Midbrain (tissue), 1 donor: ENCODE results near the gene COMMD7.

ENCODE experiments used
- DNase-seq: peaks from one replicate; lab custom pipeline; 2025; lab: John Stamatoyannopoulos, UW

Gene COMMD7

DNA sequence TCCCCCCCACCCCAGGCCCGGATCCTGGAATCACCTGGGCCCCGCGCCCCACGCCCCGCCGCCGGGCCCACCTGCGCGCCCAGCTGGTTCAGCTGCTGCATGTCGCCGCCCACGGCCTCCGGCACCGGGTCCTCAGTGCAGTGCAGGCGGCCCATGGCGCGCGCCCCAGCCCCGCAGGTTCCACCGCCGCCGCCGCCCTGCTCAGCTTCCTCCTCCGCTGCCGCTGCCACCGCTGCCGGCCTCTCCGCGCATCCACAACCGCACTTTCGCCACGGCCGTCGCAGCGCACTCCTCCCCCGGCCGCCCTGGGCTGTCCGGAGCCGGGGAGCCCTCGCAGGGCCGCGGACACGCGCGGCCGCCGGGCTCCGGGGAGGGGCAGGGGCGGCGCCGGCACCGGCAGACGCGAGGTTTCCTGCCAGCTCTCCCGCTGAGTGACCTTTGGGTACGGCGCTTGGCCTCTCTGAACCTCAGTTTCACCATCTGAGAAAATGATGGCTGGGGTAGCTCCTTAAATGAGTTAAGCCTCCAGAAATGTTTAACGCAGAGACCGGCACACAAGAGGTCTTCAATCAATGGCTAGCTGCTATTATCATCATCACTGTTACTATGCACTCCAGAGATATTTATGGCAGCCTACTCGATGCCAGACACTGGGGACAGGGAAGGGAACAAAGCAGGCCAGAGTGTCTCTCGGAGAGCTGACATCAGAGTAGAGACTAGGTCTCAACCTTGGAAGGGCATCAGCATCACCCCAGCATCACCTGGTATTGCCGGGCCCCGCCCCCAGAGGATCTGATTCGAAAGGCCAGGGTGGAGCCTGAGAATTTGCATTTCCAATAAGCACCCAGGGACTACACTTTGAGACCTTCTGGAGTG, at the start of gene COMMD7:
Gene COMMD7 (minus strand): TSS at position 231 of the 876 bp plus-strand sequence. CDS start 76 bp downstream, at position 155.
- DNase-seq = peak; percentile 49

DNA sequence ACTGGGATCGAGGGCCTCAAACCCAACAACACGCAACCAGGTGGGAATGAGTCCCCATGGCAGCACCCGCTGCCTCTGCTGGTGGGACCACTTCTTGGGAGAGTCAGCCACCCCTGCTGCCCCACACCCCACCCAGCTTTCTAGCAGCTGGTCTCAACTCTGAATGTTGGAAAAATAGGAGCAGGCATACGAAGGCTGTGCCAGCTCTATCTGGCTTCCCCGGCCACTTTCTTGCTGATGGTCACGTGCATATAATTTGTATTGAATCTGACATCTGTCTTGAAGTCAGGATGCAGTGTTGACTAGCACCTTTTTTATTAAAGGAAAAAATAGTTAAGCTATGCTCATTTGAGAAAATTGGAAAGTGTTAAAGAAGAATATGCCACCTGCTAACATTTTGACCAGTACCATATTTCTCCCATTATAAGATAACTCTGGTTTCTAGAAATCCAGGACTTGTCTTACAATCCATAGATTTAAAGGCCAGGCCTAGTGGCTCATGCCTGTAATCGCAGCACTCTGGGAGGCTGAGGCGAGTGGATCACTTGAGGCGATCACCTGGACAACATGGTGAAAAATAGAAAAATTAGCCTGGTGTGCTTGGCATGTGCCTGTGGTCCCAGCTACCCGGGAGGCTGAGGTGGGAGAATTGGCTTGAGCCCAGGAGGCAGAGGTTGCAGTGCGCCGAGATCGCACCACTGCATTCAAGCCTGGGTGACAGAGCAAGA, 49.6 kb upstream of the COMMD7 start:
- no peak for DNase-seq

DNA sequence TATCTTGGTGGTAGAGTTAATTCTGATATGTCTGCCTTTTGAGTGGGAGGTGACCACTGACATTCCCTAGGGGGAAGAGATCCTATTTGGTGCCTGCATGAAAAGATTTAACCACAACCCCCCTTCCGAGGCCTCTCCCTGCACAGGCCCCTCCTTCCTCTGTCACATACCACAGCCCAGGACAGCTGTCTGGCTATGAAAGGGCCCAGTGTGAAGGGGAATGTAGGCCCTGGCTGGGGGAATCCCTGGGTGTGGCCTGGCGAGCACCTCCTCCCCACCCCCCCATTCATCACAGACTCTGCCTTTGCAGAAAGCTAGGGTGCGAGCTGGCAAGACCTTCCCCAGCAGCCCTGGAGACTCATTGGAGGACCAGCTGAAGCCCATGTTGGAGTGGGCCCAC, 49.0 kb upstream of the COMMD7 start:
- DNase-seq = no peak

DNA sequence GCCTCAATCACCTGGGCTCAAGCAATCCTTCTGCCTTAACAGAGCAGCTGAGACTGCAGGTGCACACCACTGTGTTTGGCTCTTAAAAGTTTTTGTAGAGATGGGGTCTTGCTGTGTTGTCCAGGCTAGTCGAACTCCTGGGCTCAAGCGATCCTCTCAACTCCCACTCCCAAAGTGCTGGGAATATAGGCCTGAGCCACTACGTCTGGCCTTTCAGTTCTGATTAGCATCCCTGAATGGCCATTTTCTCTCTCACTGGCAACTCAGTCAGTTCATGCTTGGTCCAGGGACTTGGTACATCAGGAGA, 47.4 kb upstream of the COMMD7 start:
- no peak for DNase-seq

DNA sequence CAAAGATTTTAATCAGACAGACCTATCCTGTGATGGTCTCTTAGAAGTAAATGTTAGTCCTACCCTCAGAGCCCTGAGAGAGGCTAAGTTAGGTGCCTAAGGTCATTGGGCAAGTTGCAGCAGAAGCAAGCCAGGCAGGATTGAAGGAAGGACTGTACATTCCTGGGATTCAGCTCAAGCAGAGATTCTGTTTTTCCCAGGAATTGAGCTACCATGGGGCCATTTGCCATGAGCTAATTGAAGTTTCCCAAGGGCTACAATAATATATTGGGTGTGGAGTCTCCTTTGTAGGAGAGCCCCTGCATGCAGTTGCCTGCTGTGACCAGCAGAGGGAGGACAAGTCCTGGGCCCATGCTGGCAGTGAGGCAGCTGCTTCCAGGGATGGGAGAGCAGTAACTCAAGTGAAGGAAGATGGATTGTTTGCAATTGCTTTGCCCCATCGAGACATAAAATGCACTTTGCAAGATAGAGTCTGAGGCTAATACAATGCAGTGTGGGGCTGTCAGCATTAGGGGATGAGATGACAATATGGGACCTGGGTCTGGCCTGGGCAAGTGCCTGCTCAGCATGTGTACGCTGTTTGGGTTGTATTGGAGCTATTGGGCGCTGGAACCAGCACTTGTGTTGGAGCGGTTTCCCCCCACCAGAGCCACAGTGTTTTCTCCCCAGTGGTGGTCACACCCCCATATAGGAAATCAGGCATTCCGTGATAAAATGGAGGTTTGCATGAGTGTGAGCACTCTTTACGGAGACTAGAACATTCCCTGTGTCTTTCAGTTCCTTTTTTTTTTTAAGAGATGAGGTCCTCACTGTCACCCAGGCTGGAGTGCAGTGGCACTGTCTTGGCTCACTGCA, 46.9 kb upstream of the COMMD7 start:
- peak; percentile 83 for DNase-seq

DNA sequence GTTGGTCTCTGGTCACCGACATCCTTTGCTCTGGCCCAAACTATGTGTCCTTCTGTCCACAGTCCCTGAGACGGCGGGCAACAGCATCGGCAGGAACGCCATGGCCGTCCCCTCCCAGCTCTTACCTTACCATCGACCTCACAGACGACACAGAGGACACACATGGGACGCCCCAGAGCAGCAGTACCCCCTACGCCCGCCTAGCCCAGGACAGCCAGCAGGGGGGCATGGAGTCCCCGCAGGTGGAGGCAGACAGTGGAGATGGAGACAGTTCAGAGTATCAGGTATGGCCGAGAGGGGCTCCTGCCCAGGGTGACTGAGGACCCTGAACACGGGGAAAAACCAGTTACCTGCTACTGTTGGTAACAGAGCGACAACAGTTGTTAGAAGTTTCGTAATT, 43.9 kb upstream of the COMMD7 start:
- DNase-seq = no peak

DNA sequence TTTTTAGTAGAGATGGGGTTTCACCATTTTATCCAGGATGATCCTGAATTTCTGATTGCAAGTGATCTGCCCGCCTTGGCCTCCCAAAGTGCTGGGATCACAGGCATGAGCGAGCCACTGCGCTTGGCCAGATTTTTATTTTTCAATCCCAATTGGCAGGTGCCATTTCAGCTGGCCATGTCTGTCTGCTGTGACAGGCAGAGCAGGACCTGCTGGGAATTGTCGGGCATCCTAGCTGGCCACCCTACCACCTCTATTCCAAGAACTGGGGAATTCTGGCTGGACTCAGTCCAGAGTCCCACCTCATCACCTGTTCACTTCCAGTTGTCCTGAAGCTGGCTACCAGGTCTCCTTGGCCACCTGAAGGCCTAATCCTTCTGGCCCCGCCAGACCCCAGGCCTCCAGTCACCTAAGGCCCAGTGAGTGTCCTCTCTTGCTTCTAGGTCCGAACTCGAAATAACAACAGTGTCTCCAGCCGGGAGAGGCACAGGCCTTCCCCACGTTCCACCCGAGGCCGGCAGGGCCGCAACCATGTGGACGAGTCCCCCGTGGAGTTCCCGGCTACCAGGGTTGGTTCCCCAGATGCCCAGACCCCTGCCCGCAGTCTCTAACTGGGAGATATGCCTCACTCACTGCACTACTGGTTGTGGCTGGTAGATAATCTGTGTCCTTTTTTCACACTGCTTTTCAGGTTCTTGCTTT, 42.9 kb upstream of the COMMD7 start:
- DNase-seq = no peak

DNA sequence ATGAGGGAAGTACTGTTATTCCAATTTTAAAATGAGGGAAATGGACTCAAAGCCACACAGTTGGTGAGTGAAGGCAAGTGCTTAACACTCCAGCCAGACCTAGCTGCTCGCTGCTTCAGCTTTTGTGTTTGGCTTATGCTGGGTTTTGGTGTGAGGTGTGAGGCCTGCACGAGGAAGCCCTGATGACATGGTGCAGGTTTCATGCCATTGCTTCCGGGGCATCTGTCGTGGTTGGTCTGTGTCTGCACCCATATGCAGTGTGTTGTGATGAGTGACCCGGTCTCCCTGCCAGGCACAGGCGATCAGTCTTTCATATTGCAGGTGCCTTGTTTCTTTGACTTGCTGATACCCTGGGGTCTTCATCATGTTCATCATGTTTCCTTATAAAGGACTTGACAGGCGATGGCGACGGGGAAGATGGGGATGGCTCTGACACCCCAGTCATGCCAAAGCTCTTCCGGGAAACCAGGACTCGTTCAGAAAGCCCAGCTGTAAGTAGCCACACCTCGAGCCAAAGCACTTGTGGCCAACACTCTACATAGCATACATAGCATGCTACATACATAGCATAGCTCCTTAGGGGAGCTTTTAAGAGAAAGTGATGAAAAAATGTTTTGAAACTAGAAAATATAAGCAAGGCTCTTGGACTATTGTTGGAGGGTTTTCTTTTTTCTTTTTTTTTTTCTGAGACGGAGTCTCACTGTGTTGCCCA, 41.3 kb upstream of the COMMD7 start:
- no peak for DNase-seq

DNA sequence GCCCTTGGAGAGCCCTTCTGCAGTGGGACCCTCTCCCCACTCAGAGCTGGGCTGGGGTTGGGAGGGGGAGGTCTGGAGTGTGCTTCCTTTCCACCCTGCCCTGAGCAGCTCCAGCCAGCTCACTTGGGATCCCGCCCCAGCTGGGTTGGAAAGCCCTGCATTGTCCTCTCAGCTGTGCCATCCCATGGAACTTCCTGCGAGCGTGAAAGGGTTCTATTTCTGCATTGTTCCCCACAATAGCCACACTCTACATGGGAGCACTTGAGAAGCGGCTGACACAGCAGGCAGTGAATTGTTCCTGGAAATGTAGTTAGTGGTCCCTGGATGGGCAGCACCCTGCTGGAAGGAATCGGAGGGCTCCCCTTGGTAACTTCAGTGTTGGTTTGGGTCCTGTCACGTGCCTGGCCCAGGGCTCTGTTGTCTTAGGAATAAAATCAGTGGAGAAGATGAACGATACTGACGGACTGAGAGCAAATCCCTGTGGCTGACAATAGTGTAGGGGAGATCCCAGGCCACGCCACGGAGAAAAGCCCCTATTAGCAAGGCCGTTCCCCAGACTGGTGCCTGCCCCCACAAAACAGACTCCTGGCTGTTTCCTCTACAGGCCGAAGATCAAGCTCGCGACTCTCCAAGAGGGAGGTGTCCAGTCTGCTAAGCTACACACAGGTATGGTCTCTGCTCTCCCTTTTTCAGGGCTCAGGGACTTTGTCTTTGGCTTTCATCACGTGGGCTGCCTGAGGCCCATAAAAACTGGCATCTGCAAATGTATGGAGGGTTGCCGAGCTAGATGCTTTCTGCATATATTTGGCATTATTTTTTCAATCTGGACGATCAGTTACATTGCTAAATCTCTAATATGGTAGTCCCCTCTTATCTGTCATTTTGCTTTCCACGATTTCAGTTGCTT, 37.7 kb upstream of the COMMD7 start:
- peak; percentile 74 for DNase-seq

DNA sequence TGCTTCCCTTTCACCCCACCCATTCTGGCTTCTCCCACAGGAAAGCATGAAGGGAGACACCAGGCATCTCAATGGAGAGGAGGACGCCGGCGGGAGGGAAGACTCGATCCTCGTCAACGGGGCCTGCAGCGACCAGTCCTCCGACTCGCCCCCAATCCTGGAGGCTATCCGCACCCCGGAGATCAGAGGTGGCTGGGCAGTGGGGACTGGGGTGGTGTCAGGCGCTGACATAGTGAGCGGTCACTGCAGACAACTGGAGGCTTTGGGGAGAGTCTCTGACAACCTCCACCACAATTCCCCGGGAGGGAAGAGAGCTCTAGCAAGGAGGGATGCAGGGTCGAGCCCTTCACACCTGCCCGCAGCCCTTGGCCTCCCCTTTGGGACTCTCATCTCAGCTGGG, 37.0 kb upstream of the COMMD7 start:
- no peak for DNase-seq

DNA sequence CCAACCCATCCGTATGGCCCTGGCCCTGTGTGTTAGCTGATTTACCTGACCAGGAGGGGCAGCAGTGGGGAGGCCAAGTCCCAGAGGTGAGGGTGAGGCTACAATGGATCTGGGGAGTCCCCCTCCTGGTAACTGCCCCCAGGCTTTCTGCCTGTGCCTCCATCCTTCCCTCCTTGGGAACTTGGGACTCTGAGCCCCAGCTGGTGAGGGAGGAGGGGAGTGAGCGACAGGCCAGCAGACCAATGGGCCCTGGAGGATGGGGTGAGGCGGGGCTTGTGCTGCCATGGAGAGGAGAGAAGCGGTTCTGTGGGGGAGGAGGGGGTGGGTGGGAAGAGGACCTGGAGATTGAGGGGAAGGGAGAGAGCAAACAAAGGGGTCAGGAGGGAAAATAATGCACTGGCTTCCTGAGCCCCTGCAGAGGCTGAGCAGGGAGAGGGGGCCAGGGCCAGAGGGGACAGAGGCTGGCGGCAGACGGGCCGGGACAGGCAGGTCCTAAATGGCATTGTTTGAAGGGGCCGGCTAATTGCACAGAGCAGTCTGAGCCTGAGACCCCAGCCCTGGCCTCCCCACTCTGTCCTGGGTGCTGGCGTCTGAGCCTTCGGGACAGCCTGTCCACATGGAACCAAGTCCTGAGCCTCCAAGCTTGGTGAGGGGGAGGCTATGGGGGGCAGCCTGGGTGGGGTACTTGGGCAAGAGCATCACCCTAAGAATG, 36.4 kb upstream of the COMMD7 start:
- no peak for DNase-seq

DNA sequence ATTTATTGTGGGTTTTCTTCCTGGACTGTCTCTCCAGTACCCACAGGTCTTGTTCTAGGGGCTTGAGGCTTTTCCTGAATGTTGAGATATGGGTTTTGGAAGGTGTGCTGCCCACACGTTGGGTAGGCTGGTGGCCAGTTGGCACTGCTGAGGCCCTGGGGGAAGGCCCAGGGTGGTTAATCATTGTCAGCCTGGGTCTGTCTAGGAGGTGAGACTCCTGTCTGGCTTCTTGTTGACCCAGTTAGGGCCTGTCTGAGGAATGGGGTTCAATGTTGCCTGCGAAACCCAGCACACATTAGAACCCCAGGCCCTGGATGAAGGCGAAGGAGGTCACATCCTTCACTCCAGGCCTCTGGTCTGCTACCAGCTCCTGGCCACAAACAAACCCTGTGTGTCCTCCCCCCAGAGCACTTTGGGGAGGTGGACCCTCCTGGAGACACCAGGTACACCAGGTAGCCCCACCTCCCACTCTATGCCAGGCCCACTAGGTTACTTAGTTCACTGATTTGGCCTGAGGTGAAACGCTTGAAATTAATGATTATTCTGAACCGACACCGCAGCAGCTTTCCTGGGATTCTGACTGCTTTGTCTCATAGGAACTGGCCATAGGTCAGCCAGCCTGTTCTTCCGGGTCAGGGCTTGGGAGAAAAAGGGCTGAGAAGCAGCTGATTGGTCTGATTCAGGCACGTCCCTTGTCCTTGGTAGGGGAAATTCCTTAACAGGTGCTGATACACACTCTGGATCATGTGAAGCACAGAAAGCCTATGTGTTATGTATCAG, 34.1 kb upstream of the COMMD7 start:
- no peak for DNase-seq

DNA sequence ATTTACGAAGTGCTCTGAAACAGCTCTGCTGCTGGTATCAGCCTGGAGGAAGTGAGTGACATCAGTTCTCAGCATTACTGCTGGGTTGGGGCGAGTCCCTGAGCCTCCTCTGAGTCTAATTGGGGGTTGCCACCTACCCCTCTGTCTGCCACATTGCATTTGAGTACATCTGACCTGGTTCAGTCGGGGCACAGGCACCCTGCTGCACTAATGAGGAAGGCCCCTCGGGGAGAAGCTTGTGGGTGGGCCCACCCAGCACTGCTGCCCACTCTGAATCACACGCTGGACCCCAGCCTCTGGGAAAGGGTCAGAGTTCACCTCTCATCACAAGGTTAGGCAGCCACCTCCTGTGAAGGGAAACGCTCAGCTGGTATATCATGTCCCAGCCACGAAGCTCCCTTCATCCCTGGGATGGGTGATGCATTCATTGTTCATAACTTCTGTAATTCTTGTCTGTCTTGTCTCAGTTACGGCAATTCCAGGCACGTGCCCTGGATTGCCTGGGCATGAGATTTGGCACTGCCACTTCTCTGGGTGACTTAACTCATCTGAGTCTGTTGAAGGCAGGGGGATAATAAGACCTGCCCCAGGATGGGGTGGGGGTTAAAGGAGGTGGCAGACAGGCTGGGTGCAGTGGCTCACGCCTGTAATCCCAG, 32.2 kb upstream of the COMMD7 start:
- no peak for DNase-seq

DNA sequence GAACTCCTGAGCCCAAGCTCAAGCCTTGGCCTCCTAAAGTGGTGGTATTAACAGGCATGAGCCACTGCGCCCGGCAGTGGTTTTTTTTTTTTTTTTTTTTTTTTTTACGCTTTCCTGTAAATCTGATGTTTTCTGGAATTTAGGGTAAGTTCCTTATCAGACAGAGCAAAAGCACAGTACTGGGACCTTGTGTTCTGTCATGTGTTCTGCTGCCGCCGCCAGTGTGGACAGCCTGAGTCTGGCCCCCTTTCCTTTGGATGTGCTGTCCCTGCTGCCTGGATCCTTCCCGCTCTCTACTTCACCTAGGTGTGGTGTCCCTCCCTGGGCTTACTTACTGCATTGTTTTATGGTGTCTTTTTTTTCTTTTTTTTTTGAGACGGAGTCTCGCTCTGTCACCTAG, 30.6 kb upstream of the COMMD7 start:
- no peak for DNase-seq

DNA sequence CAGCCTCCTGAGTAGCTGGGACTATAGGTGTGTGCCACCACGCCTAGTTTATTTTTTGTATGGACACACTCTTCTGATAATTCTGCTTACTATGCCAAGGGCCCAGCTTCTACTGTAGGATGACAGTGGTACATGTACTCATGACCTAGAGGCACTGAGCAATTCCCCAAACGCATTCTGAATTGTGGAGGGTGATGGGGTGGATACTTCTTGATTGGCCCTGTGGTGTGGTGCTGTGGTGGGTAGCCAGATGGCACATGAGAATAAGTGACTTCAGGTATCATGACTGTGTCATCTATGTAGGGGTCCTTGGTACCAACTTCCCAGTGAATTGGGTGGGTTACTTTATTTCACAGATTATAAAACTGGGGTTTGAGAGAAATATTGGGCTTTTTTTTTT, 30.0 kb upstream of the COMMD7 start:
- DNase-seq = no peak

DNA sequence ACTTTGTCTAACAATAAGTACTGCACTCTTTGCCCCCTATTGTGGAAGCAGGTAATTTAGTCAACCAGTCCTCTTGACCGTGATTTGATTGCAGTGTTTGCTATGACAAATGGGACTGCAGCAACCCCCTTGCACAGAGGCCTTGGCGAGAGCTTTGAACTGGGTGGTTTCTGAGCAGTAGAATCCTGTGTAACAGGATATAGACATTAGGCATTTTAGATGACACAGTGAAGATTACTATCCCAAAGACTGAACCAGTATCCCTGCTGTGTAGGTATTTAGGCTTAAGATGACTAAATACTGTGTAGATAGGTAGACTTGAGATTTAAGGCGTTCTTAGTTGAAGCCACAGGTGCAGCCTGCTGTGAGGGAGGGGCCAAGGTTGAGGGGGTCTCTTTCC, 28.8 kb upstream of the COMMD7 start:
- no peak for DNase-seq

DNA sequence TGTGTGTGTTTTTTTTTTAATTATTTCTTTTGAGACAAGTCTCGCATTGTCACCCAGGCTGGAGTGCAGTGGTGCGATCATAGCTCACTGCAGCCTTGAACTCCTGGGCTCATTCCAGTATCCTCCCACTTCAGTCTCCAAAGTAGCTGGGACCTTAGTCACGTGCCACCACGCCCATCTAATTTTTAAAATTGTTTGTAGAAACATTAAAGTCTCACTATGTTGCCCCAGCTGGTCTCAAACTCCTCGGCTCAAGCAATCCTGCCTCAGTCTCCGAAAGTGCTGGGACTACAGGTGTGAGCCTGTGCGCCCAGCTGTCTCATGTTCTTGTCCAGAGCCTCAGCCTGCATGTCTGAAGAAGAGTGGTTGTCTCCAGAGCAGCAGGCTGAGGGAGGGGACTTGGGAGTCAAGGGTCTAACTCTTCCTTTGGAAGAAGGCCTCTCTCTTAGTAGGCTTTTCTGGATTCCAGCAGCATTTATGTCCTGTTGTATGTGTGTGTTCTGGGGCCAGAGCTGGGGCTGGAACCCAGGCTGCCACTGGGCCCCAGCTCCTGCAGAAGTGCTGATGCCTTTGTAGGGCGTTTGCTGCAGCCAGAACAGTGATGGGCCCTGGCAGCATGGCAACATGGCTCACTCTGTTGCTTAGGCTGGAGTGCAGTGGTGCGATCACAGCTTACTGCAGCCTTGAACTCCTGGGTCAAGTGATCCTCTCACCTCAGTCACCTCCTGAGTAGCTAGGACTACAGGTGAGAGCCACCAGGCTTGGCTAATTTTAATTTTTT, 24.3 kb upstream of the COMMD7 start:
- no peak for DNase-seq
